ENCODE measurements around the gene TPM4.

The TPM4 gene

GRCh38 chr19:16127776-16128371, 51.6 kb downstream of the TPM4 start:
- DNase-seq (ENCODE audit: low spot score): no peak

- DNase-seq (ENCODE audit: low spot score): no peak
Observed at GRCh38 chr19:16131648-16132047, 55.4 kb downstream of the TPM4 start.

DNA sequence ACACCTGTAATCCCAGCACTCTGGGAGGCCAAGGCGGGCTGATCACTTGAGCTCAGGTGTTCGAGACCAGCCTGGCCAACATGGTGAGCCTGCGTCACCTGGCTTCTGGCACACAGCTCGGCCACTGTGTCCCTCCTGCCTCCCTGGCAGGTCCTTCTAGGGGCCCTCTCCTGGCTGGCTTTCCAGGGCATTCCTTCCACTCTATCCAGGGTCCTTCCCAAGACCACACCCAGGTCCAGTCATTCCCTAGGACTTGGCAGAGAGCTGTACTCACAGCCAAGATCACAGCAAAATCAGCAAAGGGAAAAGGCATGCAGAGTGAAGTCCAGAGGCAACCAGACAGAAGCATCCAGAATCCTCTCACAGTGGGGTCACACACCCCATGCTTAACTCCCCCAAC, 57.5 kb downstream of the TPM4 start:
- no peak for DNase-seq (ENCODE audit: low spot score)

- DNase-seq (ENCODE audit: low spot score): no peak
Observed at GRCh38 chr19:16134510-16134909, 58.2 kb downstream of the TPM4 start.

DNA sequence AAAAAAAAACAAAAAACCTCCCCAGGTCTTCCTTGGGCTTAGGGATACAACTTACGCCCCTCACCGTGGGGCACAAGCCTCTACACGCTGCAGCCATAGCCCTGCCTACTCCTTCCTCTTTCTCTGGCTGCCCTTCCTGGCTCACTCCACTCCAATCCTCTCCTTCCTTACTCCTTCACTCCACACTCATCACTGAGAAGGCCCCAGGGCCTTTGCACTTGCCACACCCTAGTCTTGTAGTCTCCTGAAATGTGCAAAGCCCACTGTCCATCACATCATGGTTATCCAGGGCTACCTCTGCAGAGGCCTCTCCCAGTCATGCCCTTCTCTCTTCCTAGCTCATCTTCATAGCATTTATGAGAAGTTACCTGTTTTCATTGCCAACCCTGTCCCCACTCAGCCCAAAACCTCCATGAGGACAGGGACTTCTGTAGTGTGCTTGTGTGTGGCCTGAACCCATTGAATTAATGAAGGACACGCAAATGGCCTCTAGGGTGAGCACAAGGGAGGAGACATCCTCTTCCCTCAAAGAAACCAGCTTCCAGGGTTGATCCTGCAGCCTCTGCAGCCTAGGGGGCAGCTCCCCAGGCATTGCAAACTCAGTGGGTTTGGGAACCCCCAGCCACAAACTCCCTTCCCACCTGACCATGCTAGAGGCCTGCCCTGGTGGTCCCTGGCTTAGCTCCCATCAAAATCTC, 59.3 kb downstream of the TPM4 start:
- no peak for DNase-seq (ENCODE audit: low spot score)

GRCh38 chr19:16136185-16136999, 60.1 kb downstream of the TPM4 start:
- no peak for DNase-seq (ENCODE audit: low spot score)

GRCh38 chr19:16139752-16140151, 63.5 kb downstream of the TPM4 start:
- no peak for DNase-seq (ENCODE audit: low spot score)

GRCh38 chr19:16141043-16141442, 64.7 kb downstream of the TPM4 start:
- DNase-seq (ENCODE audit: low spot score): no peak

DNA sequence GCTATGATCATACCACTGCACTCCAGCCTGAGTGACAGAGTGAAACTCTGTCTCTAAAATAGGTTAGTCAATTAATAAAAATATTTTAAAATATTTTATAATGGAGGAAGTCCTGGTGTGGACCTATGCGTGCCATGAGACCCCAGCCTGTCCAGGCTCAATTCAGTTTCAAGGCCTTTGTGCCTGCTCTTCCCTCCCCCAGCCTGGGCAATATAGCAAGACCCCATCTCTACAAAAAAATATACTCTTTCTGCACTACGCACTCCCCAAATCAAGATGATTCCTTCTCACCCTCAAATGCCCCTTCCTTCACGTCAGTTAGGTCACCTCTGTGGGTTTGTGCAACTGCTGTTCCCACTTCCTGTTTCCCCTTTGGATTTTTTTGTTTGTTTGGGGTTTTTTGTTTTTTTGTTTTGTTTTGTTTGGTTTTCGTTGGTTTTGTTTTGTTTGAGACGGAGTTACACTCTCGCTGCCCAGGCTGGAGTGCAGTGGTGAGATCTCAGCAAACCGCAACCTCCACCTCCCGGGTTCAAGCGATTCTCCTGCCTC, 65.8 kb downstream of the TPM4 start:
- no peak for DNase-seq (ENCODE audit: low spot score)

DNA sequence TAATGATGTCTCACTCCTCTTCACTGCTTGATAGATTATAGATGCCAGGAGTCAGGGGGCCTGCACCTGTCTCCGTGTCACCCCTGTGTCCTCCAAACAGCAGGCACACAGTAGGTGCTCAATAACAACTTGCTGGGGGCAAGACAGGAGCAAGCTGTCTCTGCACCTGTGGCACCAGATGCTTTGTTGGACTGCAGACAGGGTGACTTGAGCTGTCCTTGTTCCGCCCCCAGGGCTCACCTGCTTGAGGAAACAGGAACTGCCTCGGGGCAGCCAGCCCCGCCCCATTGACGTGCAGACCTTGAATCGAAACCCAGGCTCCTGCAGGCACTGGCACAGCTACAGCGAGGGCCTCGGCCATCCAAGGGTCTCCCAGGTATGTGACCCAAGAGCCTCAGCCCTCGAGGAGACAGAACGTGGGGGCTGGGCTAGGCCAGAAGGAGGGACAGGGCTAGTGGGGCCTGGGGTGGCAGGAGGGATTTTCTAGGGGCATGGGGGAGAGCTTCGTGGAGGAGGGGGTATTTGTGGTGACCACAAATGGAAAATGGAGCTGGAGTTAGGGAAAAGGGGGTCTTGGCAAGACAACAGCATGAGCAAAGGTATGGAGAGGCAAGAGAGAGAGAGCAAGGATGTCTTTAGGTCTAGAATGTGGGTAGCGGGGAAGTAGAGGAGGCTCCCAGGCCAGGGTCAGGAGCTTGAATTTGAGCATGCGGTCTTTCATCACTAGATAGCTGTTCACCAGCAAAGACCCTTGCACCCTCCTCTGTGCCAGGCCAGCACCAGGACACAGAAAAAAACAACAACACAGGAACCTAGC, 67.3 kb downstream of the TPM4 start, which contains the start of gene HSH2D:
HSH2D (plus strand) TSS at position 287 of the 817 bp plus-strand sequence. CDS start 5,066 bp downstream, outside the sequence.
- peak; percentile 80 for DNase-seq (ENCODE audit: low spot score)

GRCh38 chr19:16144216-16144581, 67.9 kb downstream of the TPM4 start:
- no peak for DNase-seq (ENCODE audit: low spot score)

DNA sequence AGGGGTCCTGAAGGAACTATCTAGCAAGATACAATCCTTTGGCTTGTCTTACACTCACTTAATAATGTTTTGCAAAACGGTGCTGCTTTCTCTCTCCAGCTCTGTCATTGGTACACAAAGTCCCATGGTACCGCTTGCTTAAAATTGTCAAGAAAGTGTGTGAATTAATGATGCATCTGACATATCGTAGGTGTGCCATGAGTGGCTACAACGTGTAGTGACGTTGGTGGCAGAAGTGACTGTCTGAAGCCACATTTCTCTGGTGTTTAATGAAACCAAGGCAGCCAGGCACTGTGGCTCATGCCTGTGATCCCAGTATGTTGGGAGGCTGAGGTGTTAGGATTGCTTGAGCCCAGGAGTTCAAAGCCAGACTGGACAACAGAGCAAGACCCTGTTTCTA, 69.8 kb downstream of the TPM4 start:
- DNase-seq (ENCODE audit: low spot score): no peak

- no peak for DNase-seq (ENCODE audit: low spot score)
Observed at GRCh38 chr19:16148443-16149229, 72.3 kb downstream of the TPM4 start.

Measured in CD4-positive, alpha-beta T cell treated with Interleukin-2 at 100 ng/mL for 4 hours (primary cell).